Left kidney (tissue), 2 donors: ENCODE results near the gene PRKAR1B. TPM values are rescaled to one million over a fixed set of nuclear protein-coding genes. Genes with fewer than 3 reads are reported as not detected.

Experiments
- DNase-seq: peaks from one replicate; pipeline ENCODE4 v3.0.0-alpha.2; 2013
- polyA plus RNA-seq: library from polyadenylated mRNA; unstranded; fragments of 120-200 nt; gene quantifications from one replicate; pipeline ENCODE4 v1.2.1, GENCODE V29; 2013; ENCODE audit not compliant: insufficient read length

PRKAR1B gene
- polyA plus RNA-seq, 1 donor, result 33.7 TPM

DNA sequence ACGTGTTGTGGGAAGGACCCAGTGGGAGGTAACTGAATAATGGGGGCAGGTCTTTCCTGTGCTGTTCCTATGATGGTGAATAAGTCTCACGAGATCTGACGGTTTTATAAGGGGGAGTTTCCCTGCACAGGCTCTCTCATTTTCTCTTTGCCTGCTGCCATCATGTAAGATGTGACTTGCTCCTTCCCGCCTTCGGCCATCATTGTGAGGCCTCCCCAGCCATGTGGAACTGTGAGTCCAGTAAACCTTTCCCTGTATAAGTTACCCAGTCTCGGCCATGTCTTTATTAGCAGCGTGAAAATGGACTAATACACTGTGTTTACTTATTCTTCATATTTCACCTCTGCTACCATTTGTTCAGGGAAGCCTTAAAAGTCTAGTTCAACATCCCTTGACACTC is 2.8 kb downstream of the PRKAR1B start:
- no peak for DNase-seq

DNA sequence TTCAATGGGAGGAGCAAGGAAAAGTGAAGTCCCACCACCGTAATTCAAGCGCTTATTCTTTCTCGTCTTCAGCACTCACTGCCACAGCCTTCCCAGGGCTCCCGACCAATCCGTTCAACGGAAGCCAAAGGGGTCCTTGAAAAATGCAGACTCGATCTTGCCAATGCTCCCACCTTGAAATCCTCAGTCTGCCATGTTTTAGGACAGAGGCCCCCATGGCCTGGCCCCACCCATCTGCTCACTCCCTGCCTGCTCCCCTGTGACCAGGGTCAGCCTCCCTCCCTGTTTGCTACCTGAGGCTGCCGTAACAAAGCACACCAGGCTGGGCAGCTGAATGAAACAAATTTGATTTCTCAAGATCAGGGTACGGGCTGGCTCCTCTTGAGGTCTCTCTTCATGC is 3.5 kb downstream of the PRKAR1B start:
- no peak for DNase-seq

- no peak for DNase-seq
Measured at GRCh38 chr7:721619-722248, 5.3 kb downstream of the PRKAR1B start.

- no peak for DNase-seq
Measured at GRCh38 chr7:716636-717035, 10.4 kb downstream of the PRKAR1B start.

DNA sequence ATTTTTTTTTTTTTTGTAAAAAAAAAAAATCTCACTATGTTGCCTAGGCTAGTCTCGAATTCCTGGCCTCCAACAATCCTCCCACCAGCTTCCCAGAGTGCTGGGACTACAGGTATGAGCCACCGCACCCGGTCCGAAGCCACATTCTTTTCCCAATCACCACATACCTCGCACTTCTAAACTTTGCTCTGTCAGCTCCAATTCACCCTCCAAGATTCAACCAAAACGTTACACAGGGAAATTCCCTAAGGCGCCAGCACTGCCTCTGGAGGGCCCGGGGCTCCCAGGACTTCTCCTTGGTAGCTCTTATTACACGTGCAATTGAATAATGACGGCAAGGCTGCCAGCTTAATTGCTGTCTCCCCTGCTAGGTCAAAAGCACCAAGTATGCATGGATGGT is 10.9 kb downstream of the PRKAR1B start:
- DNase-seq, result no peak

GRCh38 chr7:714251-714671 is 12.8 kb downstream of the PRKAR1B start:
- no peak for DNase-seq

GRCh38 chr7:713488-714230 is 13.4 kb downstream of the PRKAR1B start:
- DNase-seq, result no peak

DNA sequence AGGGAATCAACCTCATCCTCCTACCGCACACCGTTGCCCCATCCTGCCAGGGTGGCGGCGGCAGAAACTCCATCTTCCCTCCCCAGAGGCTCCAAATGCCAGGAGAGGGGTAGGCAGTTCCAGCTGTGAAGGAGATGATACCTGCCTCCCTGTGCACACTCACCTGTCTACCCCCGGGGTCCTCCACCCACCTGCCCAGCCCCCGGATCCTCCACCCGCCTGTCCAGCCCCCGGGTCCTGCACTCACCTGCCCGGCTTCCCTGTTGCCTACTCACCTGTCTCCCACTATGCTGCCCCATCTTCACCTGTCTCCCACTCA is 14.0 kb downstream of the PRKAR1B start:
- no peak for DNase-seq

DNA sequence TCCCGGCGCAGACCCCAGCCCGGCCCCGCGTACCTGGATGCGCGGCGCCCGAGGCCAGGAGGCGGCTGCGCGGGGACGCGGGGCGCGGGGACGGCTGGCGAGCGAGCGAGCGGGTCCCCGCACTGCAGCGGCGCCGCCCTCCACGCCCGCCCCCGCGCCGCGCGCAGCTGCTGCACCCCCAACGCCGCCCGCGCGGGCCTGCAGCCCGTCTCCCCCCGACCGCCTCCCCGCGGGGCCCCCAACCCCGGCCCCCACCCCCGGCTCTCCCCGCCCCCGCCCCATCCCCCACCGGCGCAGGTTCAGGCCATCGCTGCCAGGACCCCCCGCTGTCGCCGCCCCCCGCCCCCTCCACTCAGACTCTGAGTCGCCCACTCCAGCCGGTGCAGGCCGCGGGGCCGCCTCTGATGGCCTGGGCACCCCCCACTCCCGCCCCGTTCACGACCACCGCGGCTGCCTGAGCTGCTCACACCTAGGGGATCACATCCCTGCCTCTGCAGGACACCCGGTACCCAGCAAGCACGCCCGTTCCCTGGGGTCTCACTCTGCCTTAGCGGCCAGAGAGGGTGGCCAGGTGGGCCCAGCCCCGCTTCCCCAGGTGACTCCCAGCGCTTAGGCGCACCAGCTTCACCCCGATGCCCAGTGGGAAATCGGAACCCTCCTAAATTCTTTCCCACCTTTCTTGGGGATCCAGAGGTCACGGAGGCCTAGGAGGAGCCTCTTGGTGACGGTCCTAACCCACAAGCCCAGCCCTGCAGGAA is 14.5 kb downstream of the PRKAR1B start:
- no peak for DNase-seq

- no peak for DNase-seq
Measured at GRCh38 chr7:711922-712380, 15.1 kb downstream of the PRKAR1B start.

GRCh38 chr7:711093-711921 is 15.8 kb downstream of the PRKAR1B start:
- DNase-seq, result no peak

DNA sequence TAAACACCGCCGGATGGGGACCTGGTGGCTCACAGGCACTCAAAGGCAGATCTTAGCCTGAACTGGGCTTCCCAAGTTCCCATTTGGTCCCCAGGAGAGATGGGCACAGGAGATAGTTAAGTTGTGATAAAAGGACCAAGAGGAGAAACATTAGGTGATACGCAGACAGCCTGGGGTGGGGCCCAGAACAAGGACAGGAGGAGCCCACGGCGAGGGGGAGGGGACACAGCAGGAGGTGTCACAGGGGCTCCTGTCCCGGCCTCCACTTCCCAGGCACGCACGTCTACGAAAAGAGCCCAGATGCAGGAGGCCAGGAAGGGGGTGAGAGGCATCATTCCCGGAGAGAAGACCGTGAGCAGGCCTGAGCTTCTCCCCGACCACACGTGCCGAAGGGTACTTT is 16.9 kb downstream of the PRKAR1B start:
- no peak for DNase-seq

GRCh38 chr7:707296-708000 is 19.6 kb downstream of the PRKAR1B start:
- DNase-seq, result no peak

GRCh38 chr7:706721-707120 is 20.4 kb downstream of the PRKAR1B start:
- DNase-seq, result no peak

DNA sequence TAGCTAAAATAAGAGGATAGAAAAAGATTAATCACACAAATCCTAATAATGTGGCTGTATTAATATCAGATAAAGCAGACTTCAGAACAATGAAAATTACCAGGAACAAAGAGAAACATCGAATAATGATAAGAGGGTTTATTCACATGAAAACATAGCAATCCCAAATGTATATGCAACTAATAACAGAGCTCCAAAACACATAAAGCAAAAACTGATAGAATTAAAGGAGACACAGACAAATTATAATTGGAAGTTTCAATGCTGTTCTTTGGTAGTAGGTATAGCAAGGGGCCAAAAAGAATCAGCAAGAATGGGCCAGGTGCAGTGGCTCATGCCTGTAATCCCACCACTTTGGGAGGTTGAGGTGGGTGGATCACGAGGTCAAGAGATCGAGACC is 24.0 kb downstream of the PRKAR1B start:
- DNase-seq, result no peak

DNA sequence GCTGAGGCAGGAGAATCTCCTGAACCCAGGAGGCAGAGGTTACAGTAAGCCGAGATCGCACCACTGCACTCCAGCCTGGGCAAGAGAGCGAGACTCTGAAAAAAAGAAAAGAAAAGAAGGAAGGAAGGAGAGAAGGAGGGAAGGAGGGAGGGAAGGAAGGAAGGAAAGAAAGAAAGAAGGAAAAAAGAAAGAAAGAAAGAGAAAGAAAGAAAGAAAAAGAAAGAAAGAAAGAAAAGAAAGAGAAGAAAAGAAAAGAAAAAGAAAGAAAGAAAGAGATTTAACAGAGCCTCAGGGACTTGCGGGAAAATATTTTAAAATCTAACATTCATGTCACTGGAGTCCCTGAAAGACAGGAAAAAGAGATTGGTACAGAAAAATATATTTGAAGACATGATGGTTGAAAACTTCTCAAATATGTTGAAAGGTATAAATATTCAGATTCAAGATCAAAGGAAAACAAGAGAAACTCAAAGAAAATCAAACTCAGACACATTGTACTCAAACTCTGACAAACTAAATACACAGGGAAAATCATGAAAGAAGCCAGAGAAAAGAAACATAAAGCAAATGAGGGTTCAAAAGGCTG is 25.9 kb downstream of the PRKAR1B start:
- DNase-seq, result no peak

DNA sequence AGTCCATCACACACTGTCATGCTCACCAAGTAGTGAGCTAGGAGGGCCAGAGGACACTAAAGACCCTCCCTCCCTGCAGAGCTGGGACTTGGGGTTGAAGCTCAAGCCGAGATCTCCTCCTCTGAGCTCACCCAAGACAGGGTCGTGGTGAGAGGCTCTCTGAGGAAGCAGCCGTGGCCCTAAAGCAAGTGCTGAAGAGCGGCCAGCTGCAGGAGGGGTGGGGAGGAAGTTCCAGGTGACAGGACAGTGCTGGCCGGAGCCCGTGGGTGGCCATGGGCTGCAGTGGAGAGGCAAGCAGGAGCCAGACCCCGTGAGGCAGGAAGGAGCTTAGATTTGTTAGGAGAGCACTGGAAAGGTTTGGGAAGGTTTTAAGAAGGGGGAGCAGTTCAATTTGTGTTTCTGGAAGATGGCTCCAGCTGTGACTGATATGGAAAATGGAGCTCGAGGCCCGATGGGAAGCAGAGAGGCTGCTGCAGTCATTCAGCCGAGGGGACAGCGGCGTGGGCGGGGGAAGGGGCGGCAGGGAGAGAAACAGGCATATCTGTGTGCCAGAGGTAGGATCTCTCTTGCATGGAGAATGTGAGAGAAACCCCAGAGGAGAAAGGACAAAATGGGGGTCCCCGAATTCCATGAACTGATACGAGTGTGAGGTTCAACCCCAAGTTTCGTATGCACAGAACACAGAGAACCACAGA is 27.5 kb downstream of the PRKAR1B start:
- DNase-seq, result no peak

- DNase-seq, result no peak
Measured at GRCh38 chr7:698515-699475, 28.3 kb downstream of the PRKAR1B start.

DNA sequence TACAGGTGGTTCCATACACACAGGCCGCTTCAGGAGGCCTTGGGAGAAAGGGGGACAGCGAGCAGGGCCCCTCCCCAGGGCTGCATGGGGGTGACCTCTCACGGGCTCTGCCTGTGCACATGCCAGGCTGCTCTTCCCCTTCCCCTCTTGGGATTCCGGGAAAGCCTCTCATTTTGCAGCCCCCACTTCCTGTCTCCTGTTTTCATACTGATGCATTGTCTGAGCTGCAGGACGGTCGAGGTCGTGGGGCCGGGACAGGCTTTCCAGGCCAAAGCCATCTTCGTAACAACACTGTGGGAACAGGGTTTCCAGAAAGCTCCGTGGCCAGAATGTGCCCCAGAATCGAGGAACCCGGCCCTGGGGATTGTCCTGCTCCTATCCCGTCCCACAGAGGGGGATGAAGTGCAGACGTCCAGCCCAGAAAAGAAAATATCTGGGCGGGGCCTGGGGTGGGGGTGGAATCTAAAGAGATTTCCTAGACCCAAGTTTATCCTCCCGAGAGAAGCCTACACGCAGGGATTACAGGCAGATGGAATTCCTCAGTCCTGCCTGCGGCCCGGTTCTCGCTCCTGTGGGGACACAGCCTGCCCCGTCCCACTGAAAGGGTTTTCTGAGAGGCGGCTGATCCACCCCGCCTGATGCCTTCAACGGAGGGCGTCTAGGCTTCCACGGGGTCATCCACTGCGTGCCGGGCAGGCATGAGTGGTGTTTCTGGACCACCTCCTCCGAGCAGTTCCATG is 30.1 kb downstream of the PRKAR1B start:
- DNase-seq, result no peak
